ACHN (cell line): ENCODE measurements around the gene RPL4.
"Not testable (repeated sequence)": the region's sequence is repeated elsewhere in the genome, so short reads cannot be mapped to it uniquely, and the experiment has no call there.

Experiments used
- DNase-seq: peaks from one replicate; pipeline ENCODE4 v3.0.0-alpha.2; 2015
- in situ Hi-C: cut with HindIII; loops from 2 replicates; pipeline ENCODE4 v1.10.0; 2017; ENCODE audit warnings: low sequenced_read_pairs, low pct_ligation_motif_present, low pct_unique_long_range_greater_than_20kb

Gene RPL4

GRCh38 chr15:66465294-66465693 lies 39.4 kb downstream of the RPL4 start:
- in situ Hi-C loops, DNase-seq: not testable (repeated sequence)

- DNase-seq = no peak
- in situ Hi-C loops = no loop called here
Observed at GRCh38 chr15:66462627-66463026, 42.0 kb downstream of the RPL4 start.

DNA sequence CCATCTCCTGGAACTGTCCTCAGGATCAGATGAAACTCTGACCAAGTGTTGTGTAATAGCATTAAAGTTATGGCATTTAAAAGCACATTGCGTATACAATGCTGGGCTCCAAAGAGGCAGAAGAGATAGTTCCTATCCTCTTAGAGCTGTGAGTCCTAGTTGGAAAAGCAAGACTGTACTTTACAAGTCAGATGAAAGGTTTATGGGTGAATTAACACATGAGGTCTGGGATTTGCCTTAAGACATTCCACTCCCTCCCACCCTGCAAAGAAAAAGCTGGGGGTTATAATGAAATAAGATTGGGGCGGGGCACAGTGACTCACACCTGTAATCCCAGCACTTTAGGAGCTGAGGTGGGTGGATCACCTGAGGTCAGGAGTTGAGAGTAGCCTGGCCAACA lies 42.7 kb downstream of the RPL4 start:
- in situ Hi-C loops = no loop called here

GRCh38 chr15:66461294-66461693 lies 43.4 kb downstream of the RPL4 start:
- DNase-seq, in situ Hi-C loops: not testable (repeated sequence)

More for the DNA sequence above, 42.7 kb downstream of the RPL4 start:
- DNase-seq = no peak

GRCh38 chr15:66459818-66460615 lies 44.6 kb downstream of the RPL4 start:
- in situ Hi-C loops = no loop called here
- DNase-seq = peak; percentile 14

- in situ Hi-C loops = no loop called here
- DNase-seq = no peak
Observed at GRCh38 chr15:66456211-66456610, 48.4 kb downstream of the RPL4 start.

DNA sequence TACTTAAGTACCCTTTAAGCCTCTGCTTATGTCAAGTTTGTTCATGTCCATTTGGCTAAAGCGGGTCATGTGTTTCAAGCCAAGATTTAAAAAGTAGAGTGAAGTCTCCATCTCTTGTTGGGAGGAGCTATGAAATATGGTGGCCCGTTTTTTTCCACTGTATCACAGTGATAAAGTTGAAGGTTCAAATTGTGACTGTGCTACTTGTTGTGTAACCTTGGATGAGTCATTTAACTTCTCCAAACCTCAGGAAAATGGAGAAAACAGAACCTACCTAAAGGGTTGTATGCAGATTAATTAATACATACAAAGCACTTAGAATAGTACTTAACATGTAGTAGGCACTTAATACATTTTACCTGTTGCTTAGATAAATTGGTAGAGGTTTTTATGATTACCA lies 50.5 kb downstream of the RPL4 start:
- in situ Hi-C loops = no loop called here

GRCh38 chr15:66452971-66453580 lies 51.6 kb downstream of the RPL4 start:
- DNase-seq = no peak
- in situ Hi-C loops = no loop called here

More for the DNA sequence above, 50.5 kb downstream of the RPL4 start:
- DNase-seq = no peak

DNA sequence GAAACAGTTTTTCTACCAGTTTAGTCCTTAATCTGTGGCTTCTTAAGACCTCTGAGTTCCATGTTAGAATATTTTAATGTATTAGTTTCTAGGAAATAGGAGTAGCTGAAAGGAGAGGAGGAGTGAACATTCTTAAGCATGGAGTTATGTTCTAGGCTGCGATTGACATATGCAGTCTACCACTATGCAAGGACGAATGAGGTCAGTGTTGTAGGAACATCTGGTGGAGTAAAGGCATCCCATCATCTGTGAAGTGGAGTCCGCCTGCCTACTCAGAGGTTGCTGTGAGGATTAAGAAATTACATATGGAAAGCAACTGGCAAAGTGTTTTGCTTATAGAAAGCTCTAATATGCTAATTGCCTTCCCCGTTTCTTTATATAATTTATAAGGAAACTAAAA lies 52.2 kb downstream of the RPL4 start:
- DNase-seq = no peak
- in situ Hi-C loops = no loop called here
